DLD1 (cell line): ENCODE data around the gene HSPA4.
"Not testable (repeated sequence)": the region's sequence is repeated elsewhere in the genome, so short reads cannot be mapped to it uniquely, and the experiment has no call there.

Experiments used
- in situ Hi-C: cut with HindIII; loops from 2 replicates; pipeline ENCODE4 v1.10.0; 2017; ENCODE audit warnings: low sequenced_read_pairs

The HSPA4 gene

GRCh38 chr5:133049726-133050048 lies 2.1 kb upstream of the HSPA4 start:
- in situ Hi-C loops = no loop called here

- in situ Hi-C loops = no loop called here
These were observed 1.3 kb upstream of the HSPA4 start for GRCh38 chr5:133050521-133050920.

- in situ Hi-C loops = no loop called here
These were observed 712 bp upstream of the HSPA4 start for GRCh38 chr5:133051061-133051541.

- in situ Hi-C loops = no loop called here
These were observed 733 bp downstream of the HSPA4 start for GRCh38 chr5:133052317-133053175.

- in situ Hi-C loops = no loop called here
These were observed 1.6 kb downstream of the HSPA4 start for GRCh38 chr5:133053448-133053847.

- in situ Hi-C loops = no loop called here
These were observed 3.1 kb downstream of the HSPA4 start for GRCh38 chr5:133054697-133055471.

- in situ Hi-C loops = no loop called here
These were observed 5.1 kb downstream of the HSPA4 start for GRCh38 chr5:133056891-133057290.

- in situ Hi-C loops = no loop called here
These were observed 7.8 kb downstream of the HSPA4 start for GRCh38 chr5:133059621-133060020.

- in situ Hi-C loops = no loop called here
These were observed 10.5 kb downstream of the HSPA4 start for GRCh38 chr5:133062276-133062675.

- in situ Hi-C loops = no loop called here
These were observed 12.2 kb downstream of the HSPA4 start for GRCh38 chr5:133063965-133064364.

- in situ Hi-C loops = no loop called here
These were observed 13.7 kb downstream of the HSPA4 start for GRCh38 chr5:133065471-133065870.

- in situ Hi-C loops = no loop called here
These were observed 14.2 kb downstream of the HSPA4 start for GRCh38 chr5:133066045-133066444.

- in situ Hi-C loops = no loop called here
These were observed 20.2 kb downstream of the HSPA4 start for GRCh38 chr5:133072021-133072420.

- in situ Hi-C loops = no loop called here
These were observed 24.0 kb downstream of the HSPA4 start for GRCh38 chr5:133075572-133076536.

GRCh38 chr5:133079048-133079447 lies 27.2 kb downstream of the HSPA4 start:
- in situ Hi-C loops = no loop called here

GRCh38 chr5:133081036-133081435 lies 29.2 kb downstream of the HSPA4 start:
- in situ Hi-C loops = no loop called here

GRCh38 chr5:133081703-133082102 lies 29.9 kb downstream of the HSPA4 start:
- in situ Hi-C loops = no loop called here

GRCh38 chr5:133082128-133082527 lies 30.3 kb downstream of the HSPA4 start:
- in situ Hi-C loops = no loop called here

- in situ Hi-C loops = no loop called here
These were observed 32.1 kb downstream of the HSPA4 start for GRCh38 chr5:133083901-133084300.

- in situ Hi-C loops = not testable (repeated sequence)
These were observed 33.4 kb downstream of the HSPA4 start for GRCh38 chr5:133085171-133085570.

GRCh38 chr5:133086366-133086875 lies 34.6 kb downstream of the HSPA4 start:
- in situ Hi-C loops = no loop called here
